ENCODE data around the gene PCDHAC2.

DNA sequence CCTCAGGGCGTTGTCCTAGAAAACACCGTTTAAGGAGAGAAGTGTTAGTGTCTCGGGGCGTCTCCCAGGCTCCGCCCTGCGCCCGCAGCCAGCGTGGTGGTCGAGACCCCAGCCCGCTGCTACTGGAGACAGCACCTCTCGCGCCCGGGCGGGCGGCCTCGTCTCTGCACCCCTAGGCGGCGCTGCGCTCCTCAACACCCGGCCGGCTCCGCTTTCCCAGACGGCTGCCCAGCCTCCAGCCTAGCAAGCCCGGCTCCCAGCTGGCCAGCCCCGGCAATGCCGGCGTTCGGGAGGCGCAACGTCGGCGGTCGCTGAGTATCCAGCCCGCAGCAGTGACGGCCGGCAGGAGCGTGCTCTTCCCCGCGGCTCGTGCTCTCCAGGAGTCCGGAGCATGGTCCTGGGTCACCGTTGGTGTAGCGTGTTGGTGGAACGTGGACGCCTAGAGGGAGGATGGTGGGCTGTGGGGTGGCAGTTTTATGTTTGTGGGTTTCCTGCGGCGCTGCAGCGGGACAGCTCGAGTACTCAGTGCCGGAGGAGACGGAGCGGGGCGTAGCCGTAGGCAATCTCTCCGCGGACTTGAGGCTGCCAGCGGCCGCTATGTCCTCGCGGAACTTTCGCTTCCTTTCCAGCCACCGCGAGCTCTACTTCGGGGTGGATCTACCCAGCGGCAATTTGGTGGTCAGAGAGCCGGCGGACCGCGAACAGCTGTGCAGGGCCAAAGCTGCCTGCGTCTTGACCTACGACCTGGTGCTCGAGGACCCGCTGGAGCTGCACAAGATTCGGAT, 39.6 kb upstream of the PCDHAC2 start:
- TF ChIP-seq, protein P1, sequence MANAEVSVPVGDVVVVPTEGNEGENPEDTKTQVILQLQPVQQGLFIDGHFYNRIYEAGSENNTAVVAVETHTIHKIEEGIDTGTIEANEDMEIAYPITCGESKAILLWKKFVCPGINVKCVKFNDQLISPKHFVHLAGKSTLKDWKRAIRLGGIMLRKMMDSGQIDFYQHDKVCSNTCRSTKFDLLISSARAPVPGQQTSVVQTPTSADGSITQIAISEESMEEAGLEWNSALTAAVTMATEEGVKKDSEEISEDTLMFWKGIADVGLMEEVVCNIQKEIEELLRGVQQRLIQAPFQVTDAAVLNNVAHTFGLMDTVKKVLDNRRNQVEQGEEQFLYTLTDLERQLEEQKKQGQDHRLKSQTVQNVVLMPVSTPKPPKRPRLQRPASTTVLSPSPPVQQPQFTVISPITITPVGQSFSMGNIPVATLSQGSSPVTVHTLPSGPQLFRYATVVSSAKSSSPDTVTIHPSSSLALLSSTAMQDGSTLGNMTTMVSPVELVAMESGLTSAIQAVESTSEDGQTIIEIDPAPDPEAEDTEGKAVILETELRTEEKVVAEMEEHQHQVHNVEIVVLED (CRISPR knock-in tag; IDR thresholded peaks at IDR 0.05; ENCODE audit: borderline replicate concordance) = no peak
- TF ChIP-seq DR1 (CRISPR knock-in tag; IDR thresholded peaks at IDR 0.05) (no peak), SYNCRIP (IDR thresholded peaks at IDR 0.05; ENCODE audit: insufficient read depth, low read depth, low read length) (no peak), EZH2 (conservative IDR thresholded peaks at IDR 0.05; ENCODE audit: low read depth, low read length) (no peak)
- TF ChIP-seq, protein P2, sequence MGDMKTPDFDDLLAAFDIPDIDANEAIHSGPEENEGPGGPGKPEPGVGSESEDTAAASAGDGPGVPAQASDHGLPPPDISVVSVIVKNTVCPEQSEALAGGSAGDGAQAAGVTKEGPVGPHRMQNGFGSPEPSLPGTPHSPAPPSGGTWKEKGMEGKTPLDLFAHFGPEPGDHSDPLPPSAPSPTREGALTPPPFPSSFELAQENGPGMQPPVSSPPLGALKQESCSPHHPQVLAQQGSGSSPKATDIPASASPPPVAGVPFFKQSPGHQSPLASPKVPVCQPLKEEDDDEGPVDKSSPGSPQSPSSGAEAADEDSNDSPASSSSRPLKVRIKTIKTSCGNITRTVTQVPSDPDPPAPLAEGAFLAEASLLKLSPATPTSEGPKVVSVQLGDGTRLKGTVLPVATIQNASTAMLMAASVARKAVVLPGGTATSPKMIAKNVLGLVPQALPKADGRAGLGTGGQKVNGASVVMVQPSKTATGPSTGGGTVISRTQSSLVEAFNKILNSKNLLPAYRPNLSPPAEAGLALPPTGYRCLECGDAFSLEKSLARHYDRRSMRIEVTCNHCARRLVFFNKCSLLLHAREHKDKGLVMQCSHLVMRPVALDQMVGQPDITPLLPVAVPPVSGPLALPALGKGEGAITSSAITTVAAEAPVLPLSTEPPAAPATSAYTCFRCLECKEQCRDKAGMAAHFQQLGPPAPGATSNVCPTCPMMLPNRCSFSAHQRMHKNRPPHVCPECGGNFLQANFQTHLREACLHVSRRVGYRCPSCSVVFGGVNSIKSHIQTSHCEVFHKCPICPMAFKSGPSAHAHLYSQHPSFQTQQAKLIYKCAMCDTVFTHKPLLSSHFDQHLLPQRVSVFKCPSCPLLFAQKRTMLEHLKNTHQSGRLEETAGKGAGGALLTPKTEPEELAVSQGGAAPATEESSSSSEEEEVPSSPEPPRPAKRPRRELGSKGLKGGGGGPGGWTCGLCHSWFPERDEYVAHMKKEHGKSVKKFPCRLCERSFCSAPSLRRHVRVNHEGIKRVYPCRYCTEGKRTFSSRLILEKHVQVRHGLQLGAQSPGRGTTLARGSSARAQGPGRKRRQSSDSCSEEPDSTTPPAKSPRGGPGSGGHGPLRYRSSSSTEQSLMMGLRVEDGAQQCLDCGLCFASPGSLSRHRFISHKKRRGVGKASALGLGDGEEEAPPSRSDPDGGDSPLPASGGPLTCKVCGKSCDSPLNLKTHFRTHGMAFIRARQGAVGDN (CRISPR knock-in tag; IDR thresholded peaks at IDR 0.05) = no peak
- TF ChIP-seq, protein P3, sequence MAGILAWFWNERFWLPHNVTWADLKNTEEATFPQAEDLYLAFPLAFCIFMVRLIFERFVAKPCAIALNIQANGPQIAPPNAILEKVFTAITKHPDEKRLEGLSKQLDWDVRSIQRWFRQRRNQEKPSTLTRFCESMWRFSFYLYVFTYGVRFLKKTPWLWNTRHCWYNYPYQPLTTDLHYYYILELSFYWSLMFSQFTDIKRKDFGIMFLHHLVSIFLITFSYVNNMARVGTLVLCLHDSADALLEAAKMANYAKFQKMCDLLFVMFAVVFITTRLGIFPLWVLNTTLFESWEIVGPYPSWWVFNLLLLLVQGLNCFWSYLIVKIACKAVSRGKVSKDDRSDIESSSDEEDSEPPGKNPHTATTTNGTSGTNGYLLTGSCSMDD (CRISPR knock-in tag; IDR thresholded peaks at IDR 0.05) = no peak

All from HepG2 (cell line).